Activated naive CD8-positive, alpha-beta T cell (primary cell): ENCODE results near the gene MAP2K5.

ENCODE experiments used
- H3K27ac Mint-ChIP-seq: one replicate; pipeline ENCODE4 v1.8.0; 2021; ENCODE audit warnings: mixed read lengths
- H3K27me3 Mint-ChIP-seq: one replicate; pipeline ENCODE4 v1.8.0; 2021; ENCODE audit warnings: mixed read lengths
- H3K36me3 Mint-ChIP-seq: one replicate; pipeline ENCODE4 v1.8.0; 2021; ENCODE audit warnings: mixed read lengths
- H3K4me1 Mint-ChIP-seq: one replicate; pipeline ENCODE4 v1.8.0; 2021; ENCODE audit warnings: low read depth, mixed read lengths
- H3K4me3 Mint-ChIP-seq: one replicate; pipeline ENCODE4 v1.8.0; 2021; ENCODE audit warnings: mild to moderate bottlenecking, mixed read lengths
- H3K9me3 Mint-ChIP-seq: one replicate; pipeline ENCODE4 v1.8.0; 2021; ENCODE audit warnings: low read depth, mixed read lengths

The MAP2K5 gene

GRCh38 chr15:67849538-67849937, 307.0 kb downstream of the MAP2K5 start:
- Mint-ChIP-seq H3K9me3 (no peaks in the 10 kb centered on the region), H3K36me3 (no peaks in the 10 kb centered on the region), H3K27me3 (peaks cover 6% of the 10 kb centered on the region), H3K27ac (no peak overlapping the region), H3K4me1 (peaks cover 2% of the 10 kb centered on the region), H3K4me3 (no peak overlapping the region)

DNA sequence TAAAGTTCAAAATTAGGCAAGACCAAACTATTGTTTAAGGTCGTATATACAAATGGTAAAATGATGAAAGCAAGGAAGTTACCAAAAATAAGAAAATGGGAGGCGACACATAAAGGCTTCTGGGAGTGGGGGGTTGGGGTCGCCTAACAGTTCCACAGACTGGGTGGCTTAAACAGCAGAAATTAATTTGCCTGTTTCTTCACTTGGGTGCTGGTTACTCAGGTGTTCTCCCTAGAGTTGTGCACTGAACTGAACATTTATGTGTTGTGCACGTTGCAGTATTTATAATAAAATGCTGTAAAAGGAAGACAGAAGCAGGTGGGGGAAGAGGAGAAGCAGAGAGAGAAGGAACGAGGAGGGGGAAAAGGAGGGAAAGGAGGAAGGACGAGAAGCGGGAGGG, 307.8 kb downstream of the MAP2K5 start:
- H3K27ac Mint-ChIP-seq = no peak overlapping the region
- H3K4me3 Mint-ChIP-seq = no peak overlapping the region
- no peaks in the 10 kb centered on the region for H3K9me3 Mint-ChIP-seq
- no peaks in the 10 kb centered on the region for H3K36me3 Mint-ChIP-seq
- peaks cover 2% of the 10 kb centered on the region for H3K4me1 Mint-ChIP-seq
- H3K27me3 Mint-ChIP-seq = peaks cover 6% of the 10 kb centered on the region

DNA sequence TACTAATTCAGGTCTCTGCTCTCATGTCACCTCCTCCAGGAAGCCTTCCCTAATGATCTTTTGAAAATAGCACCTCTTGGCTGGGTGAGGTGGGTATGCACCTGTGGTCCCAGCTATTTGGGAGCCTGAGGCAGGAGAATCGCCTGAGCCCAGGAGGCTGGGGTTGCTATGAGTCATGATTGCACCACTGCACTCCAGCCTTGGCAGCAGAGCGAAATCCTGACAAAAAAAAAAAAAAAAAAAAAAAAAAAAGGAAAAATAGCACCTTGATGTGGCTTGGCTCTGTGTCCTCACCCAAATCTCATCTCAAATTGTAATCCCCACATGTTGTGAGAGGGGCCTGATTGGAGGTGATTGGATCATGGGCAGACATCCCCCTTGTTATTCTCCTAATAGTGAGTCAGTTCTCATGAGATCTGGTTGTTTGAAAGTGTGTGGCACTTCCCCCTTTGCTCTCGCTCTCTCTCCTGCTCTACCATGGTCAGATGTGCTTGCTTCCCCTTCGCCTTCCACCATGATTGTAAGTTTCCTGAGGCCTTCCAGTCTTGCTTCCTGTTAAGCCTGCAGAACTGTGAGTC, 308.6 kb downstream of the MAP2K5 start:
- Mint-ChIP-seq H3K36me3 (no peaks in the 10 kb centered on the region), H3K27ac (no peak overlapping the region), H3K27me3 (peaks cover 6% of the 10 kb centered on the region), H3K4me3 (no peak overlapping the region), H3K4me1 (peaks cover 2% of the 10 kb centered on the region), H3K9me3 (no peaks in the 10 kb centered on the region)

- H3K27ac Mint-ChIP-seq = no peak overlapping the region
- no peaks in the 10 kb centered on the region for H3K9me3 Mint-ChIP-seq
- H3K36me3 Mint-ChIP-seq = no peaks in the 10 kb centered on the region
- peaks cover 2% of the 10 kb centered on the region for H3K4me1 Mint-ChIP-seq
- H3K27me3 Mint-ChIP-seq = peaks cover 6% of the 10 kb centered on the region
- H3K4me3 Mint-ChIP-seq = no peak overlapping the region
Observed at GRCh38 chr15:67852418-67852817, 309.9 kb downstream of the MAP2K5 start.

- Mint-ChIP-seq H3K9me3 (no peaks in the 10 kb centered on the region), H3K36me3 (no peaks in the 10 kb centered on the region), H3K4me1 (peaks cover 2% of the 10 kb centered on the region), H3K27me3 (peaks cover 5% of the 10 kb centered on the region), H3K4me3 (no peak overlapping the region), H3K27ac (no peak overlapping the region)
Observed at GRCh38 chr15:67853454-67853853, 311.0 kb downstream of the MAP2K5 start.

DNA sequence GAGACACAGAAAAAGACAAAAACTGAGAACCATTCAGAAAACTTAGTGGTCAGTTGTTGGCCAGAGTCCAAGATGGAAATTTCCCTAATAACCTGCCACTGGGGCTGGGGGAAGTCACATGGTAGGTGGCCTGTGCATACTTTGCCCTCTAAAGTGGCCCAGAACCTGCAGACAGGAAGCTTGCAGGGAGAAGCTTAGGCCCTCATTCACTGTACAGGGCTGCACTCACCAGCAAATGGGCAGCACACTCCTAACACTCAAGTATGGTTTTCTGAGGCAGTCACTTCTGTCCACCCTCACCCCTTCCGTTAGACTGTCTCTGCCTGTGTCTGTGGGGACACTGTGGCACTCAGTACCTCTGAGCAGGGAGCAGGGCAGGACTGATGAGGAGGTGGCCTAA, 311.9 kb downstream of the MAP2K5 start:
- H3K4me3 Mint-ChIP-seq = no peak overlapping the region
- H3K9me3 Mint-ChIP-seq = no peaks in the 10 kb centered on the region
- H3K4me1 Mint-ChIP-seq = peaks cover 2% of the 10 kb centered on the region
- H3K27me3 Mint-ChIP-seq = peaks cover 5% of the 10 kb centered on the region
- no peak overlapping the region for H3K27ac Mint-ChIP-seq
- no peaks in the 10 kb centered on the region for H3K36me3 Mint-ChIP-seq

DNA sequence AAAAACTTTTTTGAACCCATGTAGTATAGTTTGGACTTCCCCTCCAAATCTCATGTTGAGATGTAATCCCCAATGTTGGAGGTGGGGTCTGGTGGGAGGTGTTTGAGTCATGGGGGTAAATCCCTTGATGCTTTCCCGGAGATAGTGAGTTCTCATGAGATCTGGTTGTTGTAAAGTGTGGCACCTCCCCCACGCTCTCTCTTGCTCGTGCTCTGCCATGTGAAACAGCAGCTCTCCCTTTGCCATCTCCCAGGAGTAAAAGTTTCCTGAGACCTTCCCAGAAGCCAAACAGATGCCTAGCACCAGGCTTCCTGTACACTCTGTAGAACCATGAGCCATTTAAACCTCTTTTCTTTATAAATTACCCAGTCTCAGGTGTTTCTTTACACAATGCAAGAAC, 313.3 kb downstream of the MAP2K5 start:
- H3K4me1 Mint-ChIP-seq = peaks cover 2% of the 10 kb centered on the region
- H3K9me3 Mint-ChIP-seq = no peaks in the 10 kb centered on the region
- no peak overlapping the region for H3K27ac Mint-ChIP-seq
- peaks cover 5% of the 10 kb centered on the region for H3K27me3 Mint-ChIP-seq
- no peak overlapping the region for H3K4me3 Mint-ChIP-seq
- no peaks in the 10 kb centered on the region for H3K36me3 Mint-ChIP-seq
